Measurements from ENCODE around the gene ARID4B.

Gene ARID4B

GRCh38 chr1:235124665-235125064 is 203.3 kb downstream of the ARID4B start (continued):
- TF ChIP-seq PRDM10 (tag by site-specific recombination; IDR thresholded peaks at IDR 0.05): no peak
- TF ChIP-seq ZNF580 (tag by site-specific recombination; IDR thresholded peaks at IDR 0.05): no peak
- TF ChIP-seq ZSCAN30 (tag by site-specific recombination; IDR thresholded peaks at IDR 0.05): no peak
- no peak for TF ChIP-seq ZNF843 (tag by site-specific recombination; IDR thresholded peaks at IDR 0.05)
- no peak for TF ChIP-seq ZNF639 (tag by site-specific recombination; IDR thresholded peaks at IDR 0.05)
- no peak for TF ChIP-seq ZNF626 (tag by site-specific recombination; IDR thresholded peaks at IDR 0.05)

GRCh38 chr1:235124111-235124510 is 203.9 kb downstream of the ARID4B start:
- H3K9me3 ChIP-seq (ENCODE audit: control insufficient read depth, insufficient read depth, low read depth, low read length): no peaks in the 10 kb centered on the region
- TF ChIP-seq ZNF664 (tag by site-specific recombination; IDR thresholded peaks at IDR 0.05): 0 out of 2 replicates have a peak, but pooled peaks have one; percentile 4
- no peak for TF ChIP-seq ZNF221 (tag by site-specific recombination; IDR thresholded peaks at IDR 0.05; ENCODE audit: borderline replicate concordance)
- TF ChIP-seq GLIS1 (tag by site-specific recombination; IDR thresholded peaks at IDR 0.05): no peak
- TF ChIP-seq SP7 (tag by site-specific recombination; IDR thresholded peaks at IDR 0.05): peak; percentile 11; the same call in 1 of the 2 replicates
- 0 out of 2 replicates have a peak, but pooled peaks have one; percentile 34 for TF ChIP-seq ZNF121 (tag by site-specific recombination; IDR thresholded peaks at IDR 0.05)
- peak; percentile 14; the same call in 1 of the 2 replicates for TF ChIP-seq TSHZ1 (tag by site-specific recombination; IDR thresholded peaks at IDR 0.05; ENCODE audit: borderline replicate concordance)
- TF ChIP-seq ZBTB8A (tag by site-specific recombination; IDR thresholded peaks at IDR 0.05): no peak
- no peak for TF ChIP-seq ZNF76 (tag by site-specific recombination; IDR thresholded peaks at IDR 0.05; ENCODE audit: borderline replicate concordance, low read depth)
- 0 out of 2 replicates have a peak, but pooled peaks have one; percentile 24 for TF ChIP-seq ZEB2 (tag by site-specific recombination; IDR thresholded peaks at IDR 0.05)
- TF ChIP-seq ZNF677 (tag by site-specific recombination; IDR thresholded peaks at IDR 0.05): no peak
- TF ChIP-seq KLF1 (tag by site-specific recombination; IDR thresholded peaks at IDR 0.05): peak; percentile 24; the same call in 1 of the 2 replicates
- H3K36me3 ChIP-seq (ENCODE audit: control insufficient read depth in 2 of 2, insufficient read depth in 1 of 2, low read length in 2 of 2): peaks cover 51 to 75% of the 10 kb centered on the region in 2 experiments
- no peak overlapping the region for H3K27ac ChIP-seq (ENCODE audit: extremely low read depth, low read depth, low read length)
- H3K4me3 ChIP-seq (ENCODE audit: low read depth, low read length): no peak overlapping the region
- peaks cover 6% of the 10 kb centered on the region for H3K4me1 ChIP-seq (ENCODE audit: control insufficient read depth, insufficient read depth, low read length)
- CTCF ChIA-PET: interaction anchor here (0.6 to 3.2 kb wide), 4 partner anchors 8 to 289 kb away, joined by 3 to 13 read pairs (median 4); no protein-coding TSS in a partner anchor
- POLR2A ChIA-PET: no interaction called here
